ENCODE data around the gene NDUFS3.
"Not testable (repeated sequence)": the region's sequence is repeated elsewhere in the genome, so short reads cannot be mapped to it uniquely, and the experiment has no call there.

The NDUFS3 gene

GRCh38 chr11:47562393-47562792 lies 16.5 kb upstream of the NDUFS3 start:
- not testable (repeated sequence) for DNase-seq

DNA sequence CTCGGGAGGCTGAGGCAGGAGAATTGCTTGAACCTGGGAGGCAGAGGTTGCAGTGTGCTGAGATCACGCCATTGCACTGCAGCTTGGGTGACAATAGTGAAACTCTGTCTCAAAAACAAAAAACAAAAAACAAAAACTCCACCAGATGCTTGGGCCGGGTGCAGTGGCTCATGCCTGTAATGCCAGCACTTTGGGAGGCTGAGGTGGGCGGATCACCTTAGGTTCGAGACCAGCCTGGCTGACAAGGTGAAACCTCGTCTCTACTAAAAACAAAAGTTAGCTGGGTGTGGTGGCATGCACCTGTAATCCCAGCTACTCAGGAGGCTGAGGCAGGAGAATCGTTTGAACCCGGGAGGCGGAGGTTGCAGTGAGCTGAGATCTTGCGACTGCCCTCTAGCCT lies 14.5 kb upstream of the NDUFS3 start:
- DNase-seq = not testable (repeated sequence)

DNA sequence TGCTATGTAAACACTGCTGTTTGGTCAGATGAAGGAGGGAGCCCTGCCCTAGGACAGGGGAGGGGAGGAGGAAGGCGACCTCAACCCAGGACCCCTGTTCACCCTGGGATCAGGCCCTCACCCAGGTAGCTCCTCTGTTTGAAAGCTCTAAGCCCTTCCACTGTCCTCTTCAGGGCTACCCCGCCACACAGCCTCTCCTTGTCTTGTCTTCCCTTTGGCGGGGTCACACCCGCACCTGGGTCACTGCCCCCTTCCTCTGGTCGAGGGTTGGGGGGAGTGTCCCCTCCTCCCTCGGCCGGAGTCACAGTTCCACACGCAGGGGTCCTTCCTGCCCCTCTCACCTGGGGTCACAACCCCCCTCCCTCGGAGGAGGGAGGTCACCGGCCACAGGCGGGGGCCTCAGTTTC lies 13.9 kb upstream of the NDUFS3 start:
- no peak for DNase-seq

GRCh38 chr11:47565340-47566148 lies 13.3 kb upstream of the NDUFS3 start, which contains the start of gene PTPMT1:
TSS of gene PTPMT1 (plus strand) at chr11:47565599. CDS start at chr11:47565623, 24 bp downstream.
- no peak for DNase-seq

DNA sequence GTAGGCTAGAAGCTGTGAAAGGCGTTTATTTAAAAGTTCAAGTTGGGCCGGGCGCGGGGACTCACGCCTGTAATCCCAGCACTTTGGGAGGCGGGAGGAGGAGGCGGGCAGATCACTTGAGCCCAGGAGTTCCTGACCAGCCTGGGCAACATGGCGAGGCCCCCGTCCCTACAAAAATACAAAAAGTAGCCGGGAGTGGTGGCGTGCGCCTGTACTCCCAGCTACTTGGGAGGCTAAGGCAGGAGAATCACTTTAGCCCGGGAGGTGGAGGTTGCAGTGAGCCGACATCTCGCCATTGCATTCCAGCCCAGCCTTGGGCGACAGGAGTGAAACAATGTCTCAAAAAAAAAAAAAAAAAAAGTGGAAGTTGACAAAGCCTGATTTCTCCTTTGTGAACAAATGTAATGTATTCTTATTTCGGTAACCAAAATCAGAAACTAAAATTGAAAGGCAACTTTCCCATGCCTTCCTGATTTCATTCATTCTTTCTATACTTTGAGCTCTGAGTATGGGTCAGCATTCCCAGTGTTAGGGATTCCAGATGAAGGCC lies 12.7 kb upstream of the NDUFS3 start:
- no peak for DNase-seq

GRCh38 chr11:47569646-47570045 lies 9.2 kb upstream of the NDUFS3 start:
- no peak for DNase-seq

DNA sequence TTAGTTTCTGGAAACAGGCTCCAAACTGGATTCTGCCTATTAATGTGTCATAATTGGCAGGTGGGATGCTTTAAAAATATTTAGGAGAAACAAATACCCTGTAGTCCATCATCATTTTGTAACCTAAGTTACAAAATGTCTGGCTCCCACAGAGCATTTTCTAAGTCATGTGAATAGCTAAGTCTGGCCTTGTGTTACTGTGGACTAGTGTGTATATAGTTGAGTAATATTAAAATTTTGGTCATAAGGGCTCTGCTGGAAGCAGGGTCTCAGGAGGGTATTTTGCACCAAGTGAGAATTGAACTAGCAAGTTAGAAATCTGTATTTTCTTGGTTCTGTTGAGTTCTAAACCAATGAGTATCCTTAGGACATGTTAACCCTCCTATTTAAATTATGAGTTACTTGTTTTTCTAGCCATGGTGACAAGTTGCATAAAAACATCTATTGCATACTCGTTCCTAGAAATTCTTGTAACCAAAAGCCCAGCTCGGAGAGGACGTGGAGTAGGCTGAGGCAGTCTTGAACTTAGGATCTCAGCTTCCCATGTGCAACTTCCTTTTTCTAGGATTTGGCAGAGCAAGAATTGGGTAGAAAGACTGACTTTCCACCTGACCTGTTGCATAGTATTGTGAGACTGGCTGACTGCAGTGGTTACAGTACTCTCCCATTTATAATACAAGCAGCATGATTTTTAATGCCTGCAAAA lies 8.1 kb upstream of the NDUFS3 start:
- DNase-seq = no peak

DNA sequence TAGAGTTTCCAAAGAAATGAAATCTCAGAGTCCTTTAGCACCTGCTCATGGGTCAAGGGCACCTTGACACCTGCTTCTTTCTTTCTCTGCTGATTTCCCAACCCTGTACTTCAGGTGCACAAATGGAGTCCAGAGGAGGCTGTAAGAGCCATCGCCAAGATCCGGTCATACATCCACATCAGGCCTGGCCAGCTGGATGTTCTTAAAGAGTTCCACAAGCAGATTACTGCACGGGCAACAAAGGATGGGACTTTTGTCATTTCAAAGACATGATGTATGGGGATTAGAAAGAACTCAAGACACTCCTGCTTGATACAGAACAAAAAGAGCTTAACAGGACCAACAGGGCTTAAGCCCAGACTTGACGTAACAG lies 7.5 kb upstream of the NDUFS3 start:
- DNase-seq = no peak

DNA sequence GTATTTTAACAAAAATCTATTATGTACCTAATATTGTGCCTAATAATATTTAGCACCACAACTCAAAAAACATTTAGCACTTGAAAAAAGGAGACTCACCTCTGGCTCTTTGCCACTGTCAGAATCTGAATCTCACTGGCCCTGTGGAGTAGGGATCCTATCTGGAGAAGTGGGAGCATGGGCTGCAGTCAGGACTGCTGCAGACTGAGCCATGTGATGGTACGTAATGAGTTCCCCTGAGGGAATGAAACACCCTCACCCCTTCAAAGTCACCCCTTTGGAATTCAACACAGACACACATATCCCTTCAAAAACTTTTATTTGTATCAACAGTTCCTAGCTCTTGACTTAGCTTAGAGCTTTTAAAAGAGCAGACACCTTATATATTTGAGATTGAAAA lies 7.0 kb upstream of the NDUFS3 start:
- DNase-seq = no peak

DNA sequence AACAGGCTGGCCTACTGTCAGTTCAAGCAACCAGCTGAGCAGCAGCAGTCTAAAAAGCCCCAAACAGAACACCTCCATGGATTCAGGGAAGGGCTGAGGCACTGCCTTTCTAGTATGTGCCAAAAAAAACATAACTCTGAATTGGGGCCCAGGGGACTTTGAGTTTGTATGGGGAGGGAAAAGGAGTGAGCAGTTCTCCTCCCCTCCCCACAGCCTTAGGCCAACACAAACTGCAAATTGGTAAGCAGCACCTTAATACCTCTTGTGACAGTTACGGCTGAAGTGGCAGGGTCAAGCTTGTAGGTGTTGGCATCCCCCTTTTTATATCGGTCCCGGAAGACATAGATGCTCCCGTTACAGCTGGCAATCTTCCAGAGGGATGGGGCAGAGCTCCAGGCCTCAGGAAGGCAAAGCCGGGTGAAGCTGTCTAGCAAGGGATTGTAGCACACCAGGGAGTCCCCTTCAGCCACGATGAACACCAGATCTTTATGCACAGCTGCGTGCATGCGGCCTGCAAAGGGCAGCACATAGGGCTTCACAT lies 6.1 kb upstream of the NDUFS3 start:
- no peak for DNase-seq

DNA sequence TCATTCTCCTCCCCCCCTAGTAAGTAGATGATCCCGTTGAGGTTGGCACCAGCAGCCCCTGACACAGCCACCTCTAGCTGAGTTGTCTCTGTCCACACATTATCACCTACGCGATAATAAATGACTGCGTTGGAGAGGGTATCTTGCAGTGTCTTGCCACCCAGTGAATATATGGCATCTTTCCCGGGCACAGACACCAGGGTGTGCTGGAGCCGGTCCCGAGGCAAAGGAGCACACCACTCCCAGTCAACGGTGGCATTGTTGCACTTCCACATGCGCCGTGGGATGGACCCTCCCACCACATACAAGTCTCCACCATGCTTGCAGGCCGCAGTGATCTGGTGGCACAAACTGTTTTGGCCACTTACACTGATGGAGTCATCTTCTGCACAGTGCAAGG lies 5.6 kb upstream of the NDUFS3 start:
- DNase-seq = no peak

- no peak for DNase-seq
Observed at GRCh38 chr11:47577460-47578041, 1.3 kb upstream of the NDUFS3 start.

DNA sequence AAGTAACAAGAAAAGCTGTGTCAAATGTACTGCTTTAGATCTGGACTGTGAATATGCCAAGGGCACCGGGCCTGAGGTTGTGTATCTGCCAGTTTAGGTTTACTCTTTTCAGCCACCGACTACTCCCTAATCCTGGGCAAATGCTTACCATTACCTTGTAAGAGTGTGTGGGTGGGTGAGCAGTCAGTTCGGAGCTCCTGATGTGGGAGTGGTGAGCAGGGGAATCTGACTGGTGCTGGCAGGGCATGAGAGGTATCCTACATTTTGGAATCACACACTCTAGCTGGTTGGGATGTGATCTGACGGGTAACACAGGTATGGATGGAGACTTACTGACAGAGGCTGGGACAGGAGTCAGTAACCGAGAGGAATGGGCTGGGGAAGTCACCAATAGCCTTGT lies 5.0 kb downstream of the NDUFS3 start:
- no peak for DNase-seq

- no peak for DNase-seq
Observed at GRCh38 chr11:47586098-47586855, 7.4 kb downstream of the NDUFS3 start, which contains the start of gene FAM180B. TSS of gene FAM180B (plus strand) at chr11:47586678. CDS start at chr11:47586769, 91 bp downstream.

DNA sequence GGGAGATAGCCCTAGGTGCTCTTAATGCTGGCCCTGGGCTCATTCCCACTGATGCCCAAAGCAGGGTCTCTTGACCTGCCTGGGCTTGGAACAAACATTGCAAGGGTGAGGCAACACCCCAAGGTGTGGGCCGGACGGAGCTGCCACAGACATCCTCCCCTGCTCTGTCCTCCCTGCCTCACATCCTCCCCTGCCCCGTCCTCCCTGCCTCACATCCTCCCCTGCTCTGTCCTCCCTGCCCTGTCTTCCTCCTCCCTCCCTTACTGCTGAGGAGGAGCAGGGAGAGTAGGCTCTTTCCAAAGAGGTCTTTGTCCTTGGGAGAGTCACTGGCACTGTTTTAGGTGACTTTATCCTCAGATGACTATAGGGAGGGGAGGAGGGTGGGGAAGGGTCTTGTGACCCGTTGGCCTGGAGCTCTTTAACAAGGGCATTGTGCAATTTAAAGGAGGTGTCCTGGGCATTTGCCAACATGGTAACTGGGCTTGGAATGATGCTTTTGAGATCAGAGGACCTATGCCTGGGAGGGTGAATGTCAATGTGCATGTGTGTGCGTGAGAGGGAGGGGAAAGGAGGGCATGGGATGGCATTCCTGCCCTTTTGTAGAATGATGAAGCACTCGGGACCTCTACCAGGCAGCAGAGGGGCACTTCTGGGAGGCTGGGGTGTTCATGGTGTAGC lies 8.3 kb downstream of the NDUFS3 start:
- DNase-seq = no peak

GRCh38 chr11:47587723-47588326 lies 9.0 kb downstream of the NDUFS3 start:
- DNase-seq = no peak

DNA sequence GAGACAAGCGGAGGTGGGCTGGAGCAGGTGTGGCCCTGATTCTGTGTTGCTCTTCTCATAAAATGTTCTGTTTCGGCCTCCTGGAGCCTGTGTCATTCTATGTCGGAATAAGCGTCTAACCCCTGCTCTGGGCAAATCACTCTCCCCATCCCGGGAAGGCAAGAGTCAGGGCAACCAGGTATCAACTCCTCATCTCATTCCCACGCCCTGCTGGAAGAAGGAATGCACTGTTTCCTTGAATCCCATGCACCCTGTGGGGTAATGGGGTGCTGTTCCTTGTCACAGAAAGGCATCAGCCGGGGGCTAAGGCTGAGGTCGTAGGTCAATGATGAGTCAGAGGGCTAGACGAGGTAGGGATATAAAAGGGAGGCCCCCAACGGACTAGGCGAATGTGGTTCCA lies 10.2 kb downstream of the NDUFS3 start:
- no peak for DNase-seq

- no peak for DNase-seq
Observed at GRCh38 chr11:47589584-47589976, 10.7 kb downstream of the NDUFS3 start.

DNA sequence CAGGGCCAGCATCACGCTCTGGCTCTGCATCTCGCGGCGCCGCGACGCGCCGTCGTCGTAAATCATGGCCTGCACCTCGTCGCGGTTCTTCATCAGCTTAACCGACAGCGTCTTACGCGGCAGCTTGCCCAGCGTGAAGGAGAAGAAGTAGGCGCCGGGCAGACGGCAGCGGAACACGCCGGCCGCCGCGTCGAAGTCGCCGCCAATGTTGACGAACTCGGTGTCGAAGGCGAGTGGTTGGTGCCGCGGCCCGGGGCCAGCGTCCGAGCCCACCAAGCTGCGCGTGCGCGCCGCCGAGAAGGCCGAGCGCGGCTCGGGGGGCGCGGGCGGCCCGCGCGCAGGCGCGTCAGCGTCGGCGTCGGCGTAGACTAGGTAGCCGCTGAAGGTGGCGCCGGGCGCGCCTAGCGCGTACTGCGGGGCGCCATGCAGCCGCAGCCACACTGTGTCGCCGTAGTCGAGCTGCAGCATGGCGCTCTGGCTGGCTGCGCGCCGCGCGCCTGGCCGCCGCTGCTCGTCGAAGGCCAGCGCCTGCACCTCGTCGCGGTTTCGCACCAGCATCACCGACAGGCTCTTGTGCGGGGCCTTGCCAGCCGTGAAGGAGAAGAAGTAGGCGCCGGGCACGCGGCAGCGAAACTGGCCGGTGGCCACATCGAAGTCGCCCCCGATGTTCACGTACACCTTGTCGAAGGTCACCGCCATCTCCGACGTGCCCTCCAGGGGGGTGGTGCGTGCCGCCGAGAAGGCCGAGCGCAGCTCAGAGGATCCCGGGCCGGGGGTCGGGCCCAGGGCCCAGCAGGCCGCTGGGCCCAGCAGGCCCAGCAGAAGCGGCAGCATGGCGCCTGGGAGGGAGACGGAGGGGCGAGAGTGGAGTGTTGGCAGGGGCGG lies 11.3 kb downstream of the NDUFS3 start:
- no peak for DNase-seq

DNA sequence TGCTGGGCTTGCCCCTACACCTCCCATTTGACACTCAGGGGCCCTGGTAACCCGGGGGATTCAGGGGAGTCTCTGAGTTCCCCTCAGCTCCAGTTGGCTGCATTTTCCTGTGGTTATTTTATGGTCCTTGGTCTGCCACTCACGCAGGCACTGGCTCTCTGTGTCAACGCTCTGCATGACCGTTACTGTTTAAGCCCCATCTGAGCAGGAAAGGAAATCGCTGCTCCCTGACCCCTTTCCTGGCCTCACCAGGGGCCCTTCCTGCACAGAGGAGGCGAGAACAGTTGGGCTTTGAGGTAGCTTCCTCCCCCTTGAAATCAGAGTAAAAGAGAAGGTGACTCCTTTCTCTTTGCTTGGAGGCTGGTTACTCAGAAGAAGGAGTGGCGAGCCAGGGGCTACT lies 12.9 kb downstream of the NDUFS3 start:
- no peak for DNase-seq
